H9 (cell line): ENCODE measurements around the gene ETFDH. TPM values are rescaled to one million over a fixed set of nuclear protein-coding genes. Genes with fewer than 3 reads are reported as not detected.

Source experiments
- DNase-seq: peaks from one replicate; pipeline ENCODE4 v3.0.0-alpha.2; 2017
- H2AFZ ChIP-seq: one replicate; pipeline ENCODE4 v1.6.1; 2013; ENCODE audit warnings: mild to moderate bottlenecking, low read length, control low read depth, moderate library complexity
- H2AK5ac ChIP-seq: 2 replicates; pipeline ENCODE4 v1.6.1; 2013; ENCODE audit warnings: low read length, control low read depth, mixed read lengths; ENCODE audit not compliant: insufficient read length
- H2BK120ac ChIP-seq: one replicate; pipeline ENCODE4 v1.6.1; 2013; ENCODE audit warnings: low read depth, mild to moderate bottlenecking, low read length, control low read depth, inconsistent platforms; ENCODE audit not compliant: poor library complexity, severe bottlenecking
- H2BK12ac ChIP-seq: 2 replicates; pipeline ENCODE4 v1.6.1; 2013; ENCODE audit warnings: low read length, control low read depth, mixed read lengths, low read depth; ENCODE audit not compliant: insufficient read length
- H2BK15ac ChIP-seq: 2 replicates; pipeline ENCODE4 v1.6.1; 2013; ENCODE audit warnings: low read depth, low read length, control low read depth
- H2BK20ac ChIP-seq: one replicate; pipeline ENCODE4 v1.6.1; 2013; ENCODE audit warnings: low read depth, mild to moderate bottlenecking, low read length, control low read depth, inconsistent platforms; ENCODE audit not compliant: poor library complexity, severe bottlenecking
- H2BK5ac ChIP-seq: 2 replicates; pipeline ENCODE4 v1.6.1; 2013; ENCODE audit warnings: low read length, control low read depth, mixed read lengths; ENCODE audit not compliant: insufficient read length
- H3K14ac ChIP-seq: 2 replicates; pipeline ENCODE4 v1.6.1; 2013; ENCODE audit warnings: low read length, control low read depth; ENCODE audit not compliant: insufficient read depth
- H3K18ac ChIP-seq: 2 replicates; pipeline ENCODE4 v1.6.1; 2013; ENCODE audit warnings: low read depth, mild to moderate bottlenecking, mixed read lengths, low read length, control low read depth; ENCODE audit not compliant: insufficient read length
- H3K23ac ChIP-seq: 2 replicates; pipeline ENCODE4 v1.6.1; 2013; ENCODE audit warnings: low read length, control low read depth, mixed read lengths, low read depth; ENCODE audit not compliant: insufficient read length
- H3K23me2 ChIP-seq: 2 replicates; pipeline ENCODE4 v1.6.1; 2013; ENCODE audit warnings: low read depth, mild to moderate bottlenecking, mixed read lengths, low read length, control low read depth; ENCODE audit not compliant: insufficient read length, poor library complexity, severe bottlenecking
- H3K27ac ChIP-seq: 2 replicates; pipeline ENCODE4 v1.5.1; 2013; ENCODE audit warnings: low read length, control low read depth, mixed read lengths, low read depth; ENCODE audit not compliant: insufficient read length
- H3K27me3 ChIP-seq: 2 replicates; pipeline ENCODE4 v1.6.1; 2013; ENCODE audit warnings: low read length, control low read depth, inconsistent platforms; ENCODE audit not compliant: insufficient read depth
- H3K4ac ChIP-seq: 2 replicates; pipeline ENCODE4 v1.6.1; 2013; ENCODE audit warnings: low read depth, mild to moderate bottlenecking, control low read depth, inconsistent platforms, low read length, moderate library complexity
- H3K4me1 ChIP-seq: 2 replicates; pipeline ENCODE4 v1.6.1; 2013; ENCODE audit warnings: low read length, control low read depth, inconsistent platforms; ENCODE audit not compliant: insufficient read depth
- H3K4me2 ChIP-seq: 2 replicates; pipeline ENCODE4 v1.6.1; 2013; ENCODE audit warnings: low read length, control low read depth, mixed read lengths; ENCODE audit not compliant: insufficient read length, insufficient read depth
- H3K56ac ChIP-seq: 2 replicates; pipeline ENCODE4 v1.6.1; 2013; ENCODE audit warnings: low read depth, mild to moderate bottlenecking, mixed read lengths, low read length, control low read depth; ENCODE audit not compliant: insufficient read length
- H3K79me1 ChIP-seq: 2 replicates; pipeline ENCODE4 v1.6.1; 2013; ENCODE audit warnings: low read depth, mild to moderate bottlenecking, moderate library complexity, low read length, control low read depth, inconsistent platforms; ENCODE audit not compliant: insufficient read depth, poor library complexity, severe bottlenecking
- H3K79me2 ChIP-seq: 2 replicates; pipeline ENCODE4 v1.6.1; 2013; ENCODE audit warnings: low read length, control low read depth, inconsistent platforms; ENCODE audit not compliant: insufficient read depth
- H3K9ac ChIP-seq: 2 replicates; pipeline ENCODE4 v1.6.1; 2013; ENCODE audit warnings: low read length, control low read depth, mixed read lengths; ENCODE audit not compliant: insufficient read length; ENCODE audit errors: extremely low read depth
- H3K9me3 ChIP-seq: one replicate; pipeline ENCODE4 v1.6.1; 2013; ENCODE audit warnings: low read depth, low read length, inconsistent platforms; ENCODE audit not compliant: control insufficient read depth
- H3T11ph ChIP-seq: one replicate; pipeline ENCODE4 v1.6.1; 2013; ENCODE audit warnings: mild to moderate bottlenecking, low read length, control low read depth, inconsistent platforms
- H4K20me1 ChIP-seq: one replicate; pipeline ENCODE4 v1.6.1; 2013; ENCODE audit not compliant: control insufficient read depth, insufficient read length, insufficient read depth
- H4K5ac ChIP-seq: 2 replicates; pipeline ENCODE4 v1.6.1; 2013; ENCODE audit warnings: low read depth, mild to moderate bottlenecking, mixed read lengths, low read length, control low read depth; ENCODE audit not compliant: insufficient read length
- H4K8ac ChIP-seq: replicated peaks from 2 replicates; pipeline ENCODE4 v1.6.1; 2013; ENCODE audit warnings: low read length, control low read depth, mixed read lengths, low read depth; ENCODE audit not compliant: insufficient read length
- H4K91ac ChIP-seq: 2 replicates; pipeline ENCODE4 v1.6.1; 2013; ENCODE audit warnings: low read depth, mild to moderate bottlenecking, moderate library complexity, mixed read lengths, low read length, control low read depth; ENCODE audit not compliant: insufficient read length
- H3K27ac Mint-ChIP-seq, 3 experiments: 2 replicates in 2 of 3; 3 replicates in 1 of 3; pipeline ENCODE4 v1.8.0; 2020 to 2021; ENCODE audit warnings: mixed read lengths in 3 of 3, mild to moderate bottlenecking in 1 of 3, moderate library complexity in 1 of 3
- H3K27me3 Mint-ChIP-seq: 2 replicates; pipeline ENCODE4 v1.8.0; 2021; ENCODE audit warnings: low read depth, mild to moderate bottlenecking, moderate library complexity, mixed read lengths
- H3K36me3 Mint-ChIP-seq, 3 experiments: 2 replicates in 2 of 3; 3 replicates in 1 of 3; pipeline ENCODE4 v1.8.0; 2020 to 2021; ENCODE audit warnings: low read depth in 3 of 3, mixed read lengths in 3 of 3; ENCODE audit not compliant: insufficient read depth in 1 of 3
- H3K4me1 Mint-ChIP-seq, 2 experiments: 2 replicates each; pipeline ENCODE4 v1.8.0; 2020; ENCODE audit warnings: mixed read lengths in 2 of 2
- H3K4me3 Mint-ChIP-seq, 2 experiments: 2 replicates in 1 of 2; 3 replicates in 1 of 2; pipeline ENCODE4 v1.8.0; 2020 to 2021; ENCODE audit warnings: mild to moderate bottlenecking in 2 of 2, mixed read lengths in 2 of 2, moderate library complexity in 1 of 2
- H3K9me3 Mint-ChIP-seq, 2 experiments: 2 replicates in 1 of 2; 3 replicates in 1 of 2; pipeline ENCODE4 v1.8.0; 2020; ENCODE audit warnings: mild to moderate bottlenecking in 2 of 2, mixed read lengths in 2 of 2, moderate library complexity in 1 of 2
- WGBS: extraction: QIAGEN DNeasy Blood & Tissue Kit; methylation state at CpG from one replicate; pipeline ENCODE4 v1.1.7; 2013; ENCODE audit warnings: missing lambda C conversion rate, low lambda C conversion rate, mixed read lengths; ENCODE audit not compliant: insufficient read length; ENCODE audit errors: extremely low coverage; 5-methylcytosine and 5-hydroxymethylcytosine counted together
- total RNA-seq: library from RNA; stranded (reverse); gene quantifications from 2 replicates; pipeline ENCODE4 v1.2.1, GENCODE V29; 2021
- TF ChIP-seq, protein P1 (sequence below): fragments of 200-600 bp; sonication (generic); conservative IDR thresholded peaks from 3 replicates; pipeline ENCODE4 v1.8.0; 2021; ENCODE audit warnings: antibody characterized with exemption, mild to moderate bottlenecking

The ETFDH gene
- total RNA-seq, 1 experiment from 2014 or later, result 12.8 TPM

DNA sequence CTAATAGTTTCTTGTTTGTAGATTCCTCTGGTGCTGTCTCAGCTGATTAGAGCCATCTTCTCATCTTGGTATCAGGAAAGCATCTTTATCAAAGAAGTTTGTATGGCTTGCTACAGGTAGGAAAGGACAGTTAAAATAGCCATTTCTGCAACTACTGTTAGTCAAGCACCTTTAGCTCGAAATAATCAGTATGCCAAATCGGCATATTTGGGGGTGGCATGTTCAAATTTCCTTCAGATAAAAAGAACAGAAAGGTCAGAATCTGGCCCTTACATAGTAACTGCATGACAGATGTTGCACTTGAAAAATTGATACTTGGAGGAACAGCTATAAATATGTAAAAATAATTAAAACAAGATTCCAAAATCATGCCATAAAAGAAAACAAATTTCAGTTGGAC, 5.2 kb upstream of the ETFDH start:
- H3K36me3 Mint-ChIP-seq, result peaks cover 21 to 34% (median 26%) of the 10 kb centered on the region in 3 experiments
- Histone ChIP-seq H4K20me1 (no peaks in the 10 kb centered on the region), H2BK12ac (no peak overlapping the region), H3K4me1 (no peaks in the 10 kb centered on the region), H3K23me2 (peaks cover 6% of the 10 kb centered on the region), H2AFZ (no peak overlapping the region), H3K56ac (no peak overlapping the region), H2AK5ac (no peak overlapping the region), H2BK15ac (no peak overlapping the region), H4K5ac (no peak overlapping the region), H3K27ac (no peak overlapping the region), H3K9ac (no peak overlapping the region), H3T11ph (no peak overlapping the region), H3K79me2 (peaks cover 5% of the 10 kb centered on the region; the same call in 1 of the 2 replicates), H2BK120ac (no peak overlapping the region), H2BK20ac (no peak overlapping the region), H3K9me3 (no peaks in the 10 kb centered on the region), H4K91ac (no peak overlapping the region), H3K23ac (no peak overlapping the region), H4K8ac (no peak overlapping the region), H2BK5ac (no peak overlapping the region), H3K18ac (no peak overlapping the region), H3K14ac (no peak overlapping the region), H3K79me1 (peaks cover 3% of the 10 kb centered on the region), H3K4me2 (no peak overlapping the region), H3K4ac (no peak overlapping the region), H3K27me3 (no peaks in the 10 kb centered on the region)
- no peak overlapping the region for H3K4me3 Mint-ChIP-seq
- H3K27me3 Mint-ChIP-seq, result no peaks in the 10 kb centered on the region; the same call in none of the 2 replicates
- H3K27ac Mint-ChIP-seq, result no peak overlapping the region
- H3K4me1 Mint-ChIP-seq, result peaks cover 7 to 11% of the 10 kb centered on the region in 2 experiments
- TF ChIP-seq, protein P1, sequence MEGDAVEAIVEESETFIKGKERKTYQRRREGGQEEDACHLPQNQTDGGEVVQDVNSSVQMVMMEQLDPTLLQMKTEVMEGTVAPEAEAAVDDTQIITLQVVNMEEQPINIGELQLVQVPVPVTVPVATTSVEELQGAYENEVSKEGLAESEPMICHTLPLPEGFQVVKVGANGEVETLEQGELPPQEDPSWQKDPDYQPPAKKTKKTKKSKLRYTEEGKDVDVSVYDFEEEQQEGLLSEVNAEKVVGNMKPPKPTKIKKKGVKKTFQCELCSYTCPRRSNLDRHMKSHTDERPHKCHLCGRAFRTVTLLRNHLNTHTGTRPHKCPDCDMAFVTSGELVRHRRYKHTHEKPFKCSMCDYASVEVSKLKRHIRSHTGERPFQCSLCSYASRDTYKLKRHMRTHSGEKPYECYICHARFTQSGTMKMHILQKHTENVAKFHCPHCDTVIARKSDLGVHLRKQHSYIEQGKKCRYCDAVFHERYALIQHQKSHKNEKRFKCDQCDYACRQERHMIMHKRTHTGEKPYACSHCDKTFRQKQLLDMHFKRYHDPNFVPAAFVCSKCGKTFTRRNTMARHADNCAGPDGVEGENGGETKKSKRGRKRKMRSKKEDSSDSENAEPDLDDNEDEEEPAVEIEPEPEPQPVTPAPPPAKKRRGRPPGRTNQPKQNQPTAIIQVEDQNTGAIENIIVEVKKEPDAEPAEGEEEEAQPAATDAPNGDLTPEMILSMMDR, result no peak
- no CpG with 5 or more reads among the region's 2 CpGs for WGBS
- DNase-seq, result no peak
- peaks cover 0 to 4% of the 10 kb centered on the region in 2 experiments; a peak in 1 of 5 replicates for H3K9me3 Mint-ChIP-seq
